ENCODE data around the gene COMMD7.
A peak's percentile ranks its signal among the peaks of the same experiment; 100 is the strongest.
"Not testable (repeated sequence)": the region's sequence is repeated elsewhere in the genome, so short reads cannot be mapped to it uniquely, and the experiment has no call there.

Gene COMMD7

DNA sequence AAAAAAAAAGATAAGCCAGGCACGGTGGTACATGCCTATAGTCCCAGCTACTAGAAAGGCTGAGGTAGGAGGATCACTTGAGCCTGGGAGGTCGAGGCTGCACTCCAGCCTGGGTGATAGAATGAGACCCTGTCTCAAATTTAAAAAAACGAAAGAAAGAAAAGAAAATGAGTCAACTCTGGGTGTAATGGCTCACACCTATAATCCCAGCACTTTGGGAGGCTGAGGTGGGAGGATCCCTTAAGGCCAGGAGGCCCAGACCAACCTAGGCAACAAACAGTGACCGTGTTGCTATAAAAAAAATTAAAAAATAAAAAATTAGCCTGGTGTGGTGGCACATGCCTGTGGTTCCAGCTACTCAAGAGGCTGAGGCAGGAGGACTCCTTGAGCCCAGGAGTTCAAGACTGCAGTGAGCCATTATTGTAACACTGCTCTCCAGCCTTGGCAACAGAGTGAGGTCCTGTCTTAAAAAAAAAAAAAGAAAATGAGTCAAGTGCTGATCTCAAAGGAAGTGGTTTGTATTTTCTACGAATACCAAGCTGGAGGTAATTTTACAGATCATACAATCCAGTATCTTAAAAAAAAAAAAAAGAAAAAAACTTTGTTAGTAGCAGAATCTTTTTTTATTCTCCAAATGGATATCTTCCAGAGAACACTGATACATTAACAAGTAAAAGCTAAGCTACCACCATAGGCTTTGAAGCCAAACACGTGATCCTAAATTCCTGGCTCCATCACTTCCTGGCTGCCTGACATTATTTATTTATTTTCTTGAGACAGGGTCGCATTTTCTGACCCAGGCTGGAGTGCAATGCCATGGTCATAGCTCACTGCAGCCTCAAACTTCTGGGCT lies 5.7 kb downstream of the COMMD7 start:
- DNase-seq (ENCODE audit: low read depth in 1 of 2, low spot score in 1 of 2) = peak in 1 of 2 donors; percentile 16

DNA sequence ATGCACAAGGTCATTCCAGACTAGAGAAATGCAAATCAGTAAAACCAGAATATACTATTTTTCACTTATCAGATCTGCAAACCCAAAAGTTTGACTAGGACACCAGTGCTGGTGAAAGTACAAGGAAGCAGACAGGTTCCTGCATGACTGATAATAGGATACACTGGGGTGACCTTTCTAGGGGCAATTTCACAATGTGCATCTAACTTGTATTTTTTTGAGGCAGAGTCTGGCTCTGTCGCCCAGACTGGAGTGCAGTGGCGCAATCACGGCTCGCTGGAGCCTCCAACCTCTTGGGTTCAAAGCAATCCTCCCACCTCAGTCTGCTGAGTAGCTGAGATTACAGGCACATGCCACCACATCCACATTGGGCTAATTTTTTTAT lies 11.4 kb downstream of the COMMD7 start:
- no peak for DNase-seq (ENCODE audit: low read depth in 1 of 2, low spot score in 1 of 2)

DNA sequence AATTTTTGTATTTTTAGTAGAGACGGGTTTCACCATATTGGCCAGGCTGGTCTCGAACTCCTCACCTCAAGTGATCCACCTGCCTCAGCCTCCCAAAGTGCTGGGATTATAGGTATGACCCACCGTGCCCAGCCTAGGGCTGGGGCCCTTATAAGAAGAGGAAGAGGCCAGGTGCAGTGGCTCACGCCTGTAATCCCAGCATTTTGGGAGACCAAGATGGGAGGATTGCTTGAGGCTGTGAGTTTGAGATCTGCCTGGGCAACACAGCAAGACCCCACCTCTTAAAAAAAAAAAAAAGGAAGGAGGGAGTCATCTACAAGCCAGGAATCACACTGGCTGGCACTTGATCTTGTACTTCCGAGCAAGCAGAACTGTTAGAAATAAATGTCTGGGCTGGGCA lies 13.9 kb downstream of the COMMD7 start:
- DNase-seq (ENCODE audit: low read depth in 1 of 2, low spot score in 1 of 2) = not testable (repeated sequence)

DNA sequence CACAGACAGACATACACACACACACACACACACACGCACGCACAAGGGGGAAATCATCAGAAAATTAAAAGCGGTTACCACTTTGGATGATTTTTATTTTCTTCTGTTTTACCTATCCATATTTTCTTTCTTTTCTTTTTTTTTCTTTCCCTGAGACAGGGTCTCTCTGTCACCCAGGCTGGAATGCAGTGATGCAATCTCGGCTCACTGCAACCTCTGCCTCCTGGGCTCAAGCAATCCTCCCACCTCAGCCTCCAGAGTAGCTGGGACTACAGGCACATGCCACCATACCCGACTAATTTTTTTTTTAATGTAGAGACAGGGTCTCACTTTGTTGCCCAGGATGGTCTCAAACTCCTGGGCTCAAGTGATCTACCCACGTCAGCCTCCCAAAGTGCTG lies 14.8 kb downstream of the COMMD7 start:
- DNase-seq (ENCODE audit: low read depth in 1 of 2, low spot score in 1 of 2) = not testable (repeated sequence)

DNA sequence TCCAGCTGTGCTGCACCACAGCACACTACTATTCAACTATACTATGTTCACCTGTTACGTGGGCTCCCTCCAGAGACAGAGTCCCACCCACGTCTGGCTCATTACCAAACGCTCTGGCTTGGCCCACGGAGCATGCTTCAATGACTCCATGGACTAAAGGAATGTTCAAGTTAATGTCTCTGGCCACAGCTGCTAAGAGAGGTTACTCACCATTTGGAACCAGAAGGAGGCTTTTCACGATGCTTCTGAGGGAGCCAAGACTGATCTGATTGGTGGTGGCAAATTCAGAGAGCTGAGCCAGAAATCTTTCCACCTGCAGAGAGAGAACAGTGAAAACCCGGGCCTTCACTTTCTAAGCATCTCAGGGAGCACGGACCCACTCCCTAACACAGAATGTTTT lies 15.6 kb downstream of the COMMD7 start:
- DNase-seq (ENCODE audit: low read depth in 1 of 2, low spot score in 1 of 2) = no peak

DNA sequence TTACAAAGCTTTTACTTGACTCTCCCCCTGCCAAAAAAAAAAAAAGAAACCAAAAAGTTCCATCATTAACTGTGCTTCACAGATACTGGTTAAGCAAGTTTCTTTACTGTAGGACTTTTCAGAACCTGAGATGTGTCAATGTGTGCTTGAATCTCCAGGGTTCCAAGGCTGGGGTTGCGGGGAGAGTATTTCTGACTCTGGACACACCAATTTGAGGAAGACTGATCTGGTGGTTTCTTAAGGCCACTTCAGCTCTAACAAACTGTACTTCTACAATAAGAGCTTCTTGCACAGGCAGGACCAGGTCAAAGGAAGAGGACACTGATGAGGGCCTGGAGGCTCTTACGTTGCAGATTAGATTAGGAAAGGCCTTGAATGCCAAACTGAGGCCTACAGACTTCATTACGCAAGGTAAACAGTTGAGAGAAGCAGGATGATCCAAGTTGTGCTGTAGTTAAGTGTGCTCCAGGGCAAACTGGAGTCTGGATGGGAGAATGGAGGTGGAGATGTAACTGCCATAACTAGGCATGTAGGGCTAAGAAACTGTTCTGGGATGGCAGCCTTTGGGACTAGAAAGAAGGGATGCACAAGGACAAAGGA lies 24.4 kb downstream of the COMMD7 start:
- DNase-seq (ENCODE audit: low read depth in 1 of 2, low spot score in 1 of 2) = no peak

DNA sequence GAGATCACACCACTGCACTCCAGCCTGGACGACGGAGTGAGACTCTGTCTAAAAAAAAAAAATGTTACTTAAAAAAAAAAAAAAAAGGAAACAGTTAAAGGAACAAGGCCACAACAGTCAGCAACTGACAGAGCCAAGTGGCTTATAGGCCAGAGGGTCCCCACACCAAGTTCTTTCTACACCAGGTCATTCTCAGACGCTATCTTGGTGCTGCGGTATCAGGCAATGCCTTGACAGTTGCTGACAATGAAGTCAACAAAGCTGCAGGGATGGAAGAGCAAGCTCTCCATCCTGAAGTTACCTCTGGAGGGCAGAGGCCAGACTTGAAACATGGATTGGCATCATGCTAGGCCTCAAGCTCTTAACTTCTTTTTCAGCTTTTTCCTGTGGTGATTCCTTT lies 31.9 kb downstream of the COMMD7 start:
- DNase-seq (ENCODE audit: low read depth in 1 of 2, low spot score in 1 of 2) = no peak

DNA sequence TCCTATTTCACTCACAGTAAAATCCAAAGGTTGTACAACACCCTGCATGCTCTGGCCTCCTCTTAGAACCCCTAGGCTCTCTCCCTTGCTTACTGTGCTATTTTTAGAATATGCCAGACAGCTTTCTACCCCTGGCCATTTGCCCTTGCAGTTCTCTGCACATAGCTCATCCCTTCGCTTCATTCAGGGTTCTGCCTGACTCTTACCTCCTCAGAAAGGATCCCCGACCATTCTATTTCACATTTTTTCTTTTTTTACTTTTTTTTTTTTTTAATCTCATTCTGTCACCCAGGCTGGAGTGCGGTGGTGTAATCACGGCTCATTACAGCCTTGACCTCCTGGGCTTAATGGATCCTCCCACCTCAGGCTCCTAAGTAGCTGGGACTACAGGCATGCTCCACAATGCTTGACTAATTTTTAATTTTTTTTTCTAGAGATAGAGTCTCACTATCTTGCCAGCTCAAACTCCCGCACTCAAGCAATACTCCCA lies 33.6 kb downstream of the COMMD7 start:
- DNase-seq (ENCODE audit: low read depth in 1 of 2, low spot score in 1 of 2) = no peak

DNA sequence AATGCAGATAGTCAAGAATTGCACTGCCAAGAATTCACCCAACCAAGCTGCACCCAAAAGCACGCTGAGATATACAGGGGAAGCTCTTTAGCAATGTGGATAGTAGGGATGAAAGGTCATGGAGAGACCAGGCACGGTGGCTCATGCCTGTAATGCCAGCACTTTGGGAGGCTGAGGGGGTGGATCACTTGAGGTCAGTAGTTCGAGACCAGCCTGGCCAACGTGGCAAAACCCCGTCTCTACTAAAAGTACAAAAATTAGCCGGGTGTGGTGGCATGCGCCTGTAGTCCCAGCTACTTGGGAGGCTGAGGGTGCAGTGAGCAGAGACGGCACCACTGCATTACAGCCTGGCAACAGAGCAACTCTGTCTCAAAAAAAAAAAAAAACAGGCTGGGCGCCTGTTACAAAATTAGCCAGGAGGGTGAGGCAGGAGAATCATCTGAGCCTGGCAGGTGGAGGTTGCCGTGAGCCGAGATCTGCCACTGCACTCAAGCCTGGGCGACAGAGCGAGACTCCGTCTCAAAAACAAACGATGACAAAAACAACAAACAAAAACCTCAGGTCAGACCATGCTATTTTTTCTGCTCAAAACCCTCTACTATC lies 34.1 kb downstream of the COMMD7 start:
- not testable (repeated sequence) for DNase-seq (ENCODE audit: low read depth in 1 of 2, low spot score in 1 of 2)

DNA sequence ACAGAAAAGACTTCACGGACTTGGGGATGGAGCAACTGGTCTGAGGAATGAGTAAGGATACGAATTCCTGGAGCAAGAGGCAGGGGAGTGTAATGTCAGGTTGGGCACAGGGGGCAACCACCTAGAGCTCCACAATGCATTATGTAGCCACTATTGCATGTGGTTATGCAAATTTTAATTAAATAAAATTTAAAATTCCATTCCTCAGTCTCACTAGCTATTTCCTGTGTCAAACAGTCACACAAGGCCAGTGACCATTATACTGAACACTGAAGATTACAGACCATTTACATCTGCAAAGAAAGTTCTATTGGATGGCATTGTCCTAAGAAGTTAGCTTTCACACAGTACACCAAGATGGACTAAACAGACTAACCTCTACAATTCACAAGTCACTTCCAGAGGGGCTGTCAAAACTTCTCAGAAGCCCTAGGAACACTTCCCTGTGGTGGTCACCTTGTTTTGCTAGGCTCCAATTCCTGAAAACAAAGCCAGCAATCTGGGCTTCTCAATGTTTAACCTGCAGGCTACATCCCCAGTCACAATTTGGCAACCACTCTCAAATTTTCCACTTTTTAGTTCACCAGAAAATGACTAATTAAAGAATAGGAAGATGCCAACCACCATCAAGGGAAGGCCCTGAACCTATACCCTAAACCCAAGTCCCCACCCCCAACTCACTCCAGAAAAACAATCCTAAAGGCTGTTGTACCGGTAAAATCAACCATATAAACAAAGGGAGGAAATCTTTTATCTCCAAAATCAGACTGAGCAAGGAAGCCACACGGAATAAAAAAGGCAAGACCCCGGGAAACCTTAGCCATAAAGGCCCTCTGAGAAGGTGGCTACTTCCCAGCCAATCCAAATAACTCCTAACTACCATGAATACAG lies 35.3 kb downstream of the COMMD7 start:
- no peak for DNase-seq (ENCODE audit: low read depth in 1 of 2, low spot score in 1 of 2)

DNA sequence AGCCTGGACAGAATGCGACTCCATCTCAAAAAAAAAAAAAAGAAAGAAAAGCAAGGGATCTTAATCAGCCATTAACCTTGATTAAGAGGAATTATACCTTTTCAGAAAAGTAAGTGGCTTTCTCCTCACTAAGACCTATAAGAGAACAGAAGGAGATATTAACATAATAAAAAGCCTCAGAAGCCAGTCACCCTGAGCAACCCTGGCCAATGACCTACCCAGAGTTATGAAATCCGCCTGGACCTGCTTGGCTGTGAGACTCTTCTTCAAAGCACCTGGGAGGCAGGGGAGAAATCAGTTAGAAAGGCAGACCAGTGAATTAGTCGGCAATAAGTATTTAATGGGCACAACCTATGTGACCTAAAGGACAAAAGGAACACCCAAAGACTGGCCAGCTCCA lies 36.8 kb downstream of the COMMD7 start:
- no peak for DNase-seq (ENCODE audit: low read depth in 1 of 2, low spot score in 1 of 2)

DNA sequence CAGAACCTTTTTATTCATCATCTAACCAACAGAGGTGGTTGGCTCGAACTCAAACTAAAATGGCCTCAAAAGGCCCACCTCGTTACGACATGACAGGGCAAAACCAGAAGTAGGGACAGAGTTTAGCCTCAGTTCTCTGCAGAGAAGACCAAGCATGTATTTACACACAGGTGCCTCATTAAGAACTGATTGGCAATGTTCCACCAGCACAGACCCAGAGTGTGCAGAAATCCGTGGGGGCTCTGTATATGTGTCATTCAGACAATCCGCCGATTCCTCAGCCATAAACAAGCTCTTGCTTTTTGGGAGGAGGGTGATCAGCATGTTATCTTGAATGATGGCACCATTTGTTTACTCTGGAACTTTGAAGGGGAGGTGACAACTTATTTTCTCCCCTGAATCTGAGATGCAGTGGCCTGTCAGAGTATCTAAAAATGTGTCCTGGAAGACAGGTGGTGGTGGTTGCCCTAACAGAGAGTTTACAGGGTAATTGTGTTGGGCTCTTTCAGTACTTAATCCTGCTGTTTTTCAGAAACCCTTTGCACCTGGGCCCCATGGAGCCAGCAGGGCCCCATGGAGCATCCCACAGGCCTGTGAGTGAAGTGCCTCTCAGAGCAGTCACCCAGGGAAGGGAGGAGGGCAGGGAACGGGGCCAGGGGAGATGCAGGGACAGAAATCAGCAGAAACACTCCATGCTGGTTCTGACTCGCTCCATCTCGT lies 40.4 kb downstream of the COMMD7 start:
- DNase-seq (ENCODE audit: low read depth in 1 of 2, low spot score in 1 of 2) = no peak

DNA sequence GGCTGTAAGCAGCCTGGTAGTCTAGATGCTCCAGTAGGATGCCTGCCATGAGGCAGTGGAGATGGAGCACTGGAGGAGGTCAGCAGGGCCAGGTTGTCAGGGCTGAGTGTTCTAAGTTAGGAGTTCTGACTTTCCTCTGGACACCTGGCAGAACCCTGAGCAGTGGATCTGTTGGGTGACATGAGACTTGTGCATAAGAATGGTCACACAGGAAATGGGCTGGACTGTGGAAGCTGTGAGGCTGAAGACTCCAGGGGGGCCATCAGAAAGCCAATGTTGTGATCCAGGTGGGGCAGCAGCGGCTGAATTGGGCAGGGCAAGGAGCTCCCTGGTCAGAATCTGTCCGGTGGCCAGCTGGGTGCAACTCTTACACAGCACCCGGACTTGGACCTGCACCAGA lies 45.7 kb downstream of the COMMD7 start:
- no peak for DNase-seq (ENCODE audit: low read depth in 1 of 2, low spot score in 1 of 2)

DNA sequence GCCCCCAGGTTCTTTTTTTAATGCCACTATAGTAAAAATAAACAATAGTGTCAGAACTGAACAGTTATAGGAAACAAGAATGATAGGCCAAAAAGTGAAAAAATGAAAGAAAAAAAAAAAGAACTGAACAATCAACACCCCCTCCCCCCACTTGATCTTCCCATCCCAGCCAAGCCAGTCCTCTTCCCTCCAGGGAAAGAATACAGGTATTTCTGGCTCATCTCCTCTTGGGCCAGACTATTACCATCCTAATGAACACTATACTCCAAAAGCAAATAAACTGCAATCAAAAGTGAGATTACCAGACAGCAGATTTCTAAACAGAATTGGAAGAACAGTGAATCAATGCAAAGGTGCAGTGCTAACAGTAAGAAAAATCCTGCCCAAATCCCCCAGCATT lies 48.2 kb downstream of the COMMD7 start:
- no peak for DNase-seq (ENCODE audit: low read depth in 1 of 2, low spot score in 1 of 2)

DNA sequence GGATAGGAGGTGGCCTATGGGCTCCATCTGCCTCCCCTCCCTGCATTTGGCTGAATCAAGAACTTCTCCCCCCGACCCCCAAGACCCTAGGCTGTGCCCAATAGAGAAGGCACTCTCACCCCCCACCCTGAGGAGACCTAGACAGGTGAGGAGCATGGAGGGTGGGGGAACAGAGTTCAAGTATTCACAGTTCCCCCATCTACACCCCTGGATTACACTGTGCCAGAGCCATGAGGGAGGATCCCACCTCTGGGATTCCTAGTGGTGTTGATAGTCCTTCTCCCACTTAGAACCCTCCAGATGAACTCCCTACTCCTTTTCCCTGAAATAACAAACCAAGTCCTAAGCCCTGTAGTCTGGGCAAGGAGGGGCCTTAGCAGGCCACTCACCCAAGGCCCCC lies 54.3 kb downstream of the COMMD7 start:
- not testable (repeated sequence) for DNase-seq (ENCODE audit: low read depth in 1 of 2, low spot score in 1 of 2)

DNA sequence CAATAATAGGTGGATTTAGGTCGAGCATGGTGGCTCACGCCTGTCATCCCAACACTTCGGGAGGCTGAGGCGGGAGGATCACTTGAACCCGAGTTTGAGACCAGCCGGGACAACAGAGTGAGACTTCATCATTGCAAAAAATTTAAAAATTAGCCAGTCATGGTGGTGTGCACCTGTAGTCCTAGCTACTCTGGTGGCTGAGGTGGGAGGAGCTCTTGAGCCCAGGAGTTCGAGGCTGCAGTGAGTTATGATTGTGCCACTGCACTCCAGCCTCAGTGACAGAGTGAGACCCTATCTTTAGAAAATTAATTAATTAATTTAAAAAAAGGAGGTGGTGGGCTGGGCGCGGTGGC lies 56.1 kb downstream of the COMMD7 start:
- no peak for DNase-seq (ENCODE audit: low read depth in 1 of 2, low spot score in 1 of 2)

DNA sequence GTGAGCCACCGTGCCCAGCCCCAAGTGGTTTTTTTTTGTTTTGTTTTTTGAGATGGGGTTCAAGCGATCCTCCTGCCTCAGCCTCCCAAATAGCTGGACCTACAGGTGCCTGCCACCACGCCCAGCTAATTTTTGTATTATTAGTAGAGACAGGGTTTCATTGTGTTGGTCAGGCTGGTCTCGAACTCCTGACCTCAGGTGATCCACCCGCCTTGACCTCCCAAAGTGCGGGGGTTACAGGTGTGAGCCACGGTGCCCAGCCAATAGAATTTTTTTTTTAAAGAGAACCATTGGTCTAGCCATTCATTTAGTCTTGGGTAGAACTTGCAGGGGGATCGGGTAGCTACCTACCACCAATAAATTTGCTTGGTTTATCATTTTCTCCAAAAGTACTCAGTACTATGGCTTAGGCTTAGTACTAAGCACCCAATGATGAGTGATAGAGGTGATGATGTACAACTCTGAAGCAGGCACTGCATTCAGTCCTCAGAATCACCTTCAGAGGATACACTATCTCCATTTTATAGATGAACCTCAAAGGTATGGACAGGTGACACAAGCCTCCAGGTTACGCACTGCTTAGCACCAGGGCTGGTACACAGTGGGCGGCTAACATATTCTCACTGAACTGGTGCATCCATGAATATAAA lies 56.6 kb downstream of the COMMD7 start:
- no peak for DNase-seq (ENCODE audit: low read depth in 1 of 2, low spot score in 1 of 2)

DNA sequence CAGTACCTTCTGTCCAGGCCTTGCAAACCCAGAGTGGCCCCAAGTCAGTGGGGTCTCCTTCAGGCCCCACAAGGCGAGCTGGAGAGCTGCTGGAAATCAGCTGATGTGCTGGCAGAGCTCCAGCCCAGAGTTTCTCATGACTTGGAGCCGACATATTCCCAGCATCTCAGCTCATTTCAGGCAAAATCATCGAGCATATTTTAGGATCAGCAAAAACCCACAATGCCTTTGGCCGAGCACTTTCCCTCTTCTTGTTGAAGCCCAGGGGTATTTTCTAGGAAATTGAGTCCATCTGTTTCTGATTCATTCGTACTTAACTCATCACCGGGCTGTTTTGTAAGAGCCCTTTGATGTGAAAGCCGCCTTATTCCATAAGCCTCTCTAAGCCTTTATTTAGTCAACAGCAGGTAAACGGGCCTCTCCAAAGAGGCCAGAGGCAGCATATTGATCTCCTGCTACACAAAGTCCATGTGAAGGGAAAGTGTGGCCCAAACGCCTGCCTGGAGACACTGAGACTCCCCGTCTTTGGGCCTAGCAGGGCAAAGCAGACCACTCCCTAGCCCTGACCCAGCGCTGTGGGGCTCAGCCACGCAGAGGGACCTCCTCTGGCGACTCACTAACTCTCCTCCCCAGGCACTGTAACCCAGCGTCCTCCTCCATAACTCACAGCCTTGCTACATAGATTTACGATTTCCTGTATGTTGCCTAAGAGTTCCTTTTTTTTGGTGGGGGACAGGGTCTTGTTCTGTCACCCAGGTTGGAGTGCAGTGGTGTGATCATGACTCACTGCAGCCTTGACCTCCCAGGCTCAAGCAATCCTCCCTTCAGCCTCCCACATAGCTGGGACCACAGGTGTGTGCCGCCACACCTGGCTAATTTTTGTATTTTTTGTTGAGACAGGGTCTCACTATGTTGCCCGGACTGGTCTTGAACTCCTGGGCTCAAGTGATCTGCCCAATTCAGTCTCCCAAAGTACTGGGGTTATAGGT lies 57.4 kb downstream of the COMMD7 start:
- DNase-seq (ENCODE audit: low read depth in 1 of 2, low spot score in 1 of 2) = no peak

DNA sequence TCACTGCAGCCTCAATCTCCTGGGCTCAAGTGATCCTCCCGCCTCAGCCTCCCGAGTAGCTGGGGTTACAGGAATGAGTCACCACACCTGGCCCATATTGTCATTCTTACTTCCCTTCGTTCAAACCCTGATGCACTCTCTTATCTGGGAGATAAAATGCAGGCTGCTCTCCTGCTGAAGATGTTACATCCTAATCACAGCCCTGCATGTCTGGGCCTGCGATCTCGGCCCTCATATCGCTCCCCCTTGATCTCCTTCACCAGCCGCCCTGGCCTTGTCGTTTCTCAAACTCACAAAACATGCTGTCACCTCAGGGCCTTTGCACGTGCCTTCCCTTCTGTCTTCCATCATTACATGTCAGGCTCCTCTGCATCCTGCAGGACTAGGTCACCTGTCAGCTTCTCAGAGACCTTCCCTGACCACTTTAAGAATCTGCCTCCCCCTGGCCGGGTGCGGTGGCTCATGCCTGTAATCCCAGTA lies 60.7 kb downstream of the COMMD7 start:
- DNase-seq (ENCODE audit: low read depth in 1 of 2, low spot score in 1 of 2) = no peak
